A549 (cell line): Measurements from ENCODE around the gene PPM1H. TPM values are rescaled to one million over a fixed set of nuclear protein-coding genes. Genes with fewer than 3 reads are reported as not detected.

Experiments used
- ATAC-seq, 2 experiments: fragments of 200-7000 bp in 1 of 2; fragments of >200 bp in 1 of 2; cut with Nextera tagmentation in 1 of 2; cut with Tn5 transposase in 1 of 2; 3 replicates each; pipeline versions ENCODE4 v1.8.0 to v1.9.1; 2018 to 2020; ENCODE audit warnings: mild to moderate bottlenecking in 1 of 2, moderate library complexity in 1 of 2
- CTCF ChIA-PET: fragments of 300-600 bp; sonication (Branson Sonifier 250); formaldehyde crosslinking; extraction: SDS; loops from one replicate; lab custom pipeline; 2021; ENCODE audit warnings: antibody characterized with exemption, inconsistent platforms; lab: Yijun Ruan, JAX
- POLR2A ChIA-PET: fragments of 350-600 bp; formaldehyde crosslinking; extraction: SDS; loops from one replicate; lab custom pipeline; 2021; ENCODE audit warnings: antibody characterized with exemption, inconsistent platforms; lab: Yijun Ruan, JAX
- DNase-seq, 2 experiments: peaks; one replicate each; pipeline versions ENCODE4 v3.0.0 to v3.0.0-alpha.2; 2011 to 2016; ENCODE audit warnings: low read depth in 1 of 2, low spot score in 1 of 2
- FAIRE-seq: peaks from 2 replicates; lab custom pipeline; 2011; peaks lifted over from hg19 to GRCh38; lab: Jason Lieb, UNC
- H3K27ac ChIP-seq, 2 experiments: fragments of >200 bp; sonication (Bioruptor Twin); formaldehyde crosslinking; 3 replicates each; pipeline ENCODE4 v1.5.1; 2016 to 2017
- H3K4me1 ChIP-seq: fragments of >200 bp; sonication (Bioruptor Twin); formaldehyde crosslinking; 3 replicates; pipeline ENCODE4 v1.6.1; 2016
- H3K4me2 ChIP-seq: fragments of >200 bp; sonication (Bioruptor Twin); formaldehyde crosslinking; 3 replicates; pipeline ENCODE4 v1.6.1; 2016
- H3K4me3 ChIP-seq: fragments of >200 bp; sonication (Bioruptor Twin); formaldehyde crosslinking; 3 replicates; pipeline ENCODE4 v1.5.1; 2016
- H3K9me3 ChIP-seq: fragments of >200 bp; sonication (Bioruptor Twin); formaldehyde crosslinking; 3 replicates; pipeline ENCODE4 v1.6.1; 2016
- BHLHE40 ChIP-seq: IDR thresholded peaks from 2 replicates; pipeline ENCODE4 v1.6.1; 2012; ENCODE audit warnings: low read depth, low read length, inconsistent platforms
- CBX8 ChIP-seq: fragments of 200-600 bp; sonication (generic); IDR thresholded peaks from 2 replicates; pipeline ENCODE4 v1.6.1; 2016
- CEBPB ChIP-seq, 2 experiments: fragments of >200 bp in 1 of 2; sonication (Bioruptor Twin) in 1 of 2; formaldehyde crosslinking in 1 of 2; IDR thresholded peaks; 2 replicates each; pipeline ENCODE4 v1.6.1; 2012 to 2016
- EHF ChIP-seq: fragments of 250-450 bp; sonication (Bioruptor Pico); IDR thresholded peaks from 2 replicates; pipeline ENCODE4 v1.5.0; 2020; ENCODE audit warnings: mild to moderate bottlenecking
- EHMT2 ChIP-seq: fragments of 200-600 bp; sonication (generic); IDR thresholded peaks from 2 replicates; pipeline ENCODE4 v1.6.1; 2016; ENCODE audit warnings: antibody characterized with exemption, low read depth, mild to moderate bottlenecking, moderate library complexity
- EP300 ChIP-seq, 2 experiments: fragments of >200 bp; sonication (Bioruptor Twin); formaldehyde crosslinking; IDR thresholded peaks; 2 replicates in 1 of 2; 3 replicates in 1 of 2; pipeline ENCODE4 v1.6.1; 2016 to 2017
- ESRRA ChIP-seq: fragments of 150-350 bp; IDR thresholded peaks from 2 replicates; pipeline ENCODE4 v1.6.1; 2014; ENCODE audit warnings: mild to moderate bottlenecking, low read length, borderline replicate concordance
- FOSB ChIP-seq: fragments of 250-450 bp; sonication (Bioruptor Pico); IDR thresholded peaks from 2 replicates; pipeline ENCODE4 v1.5.0; 2020; ENCODE audit warnings: mild to moderate bottlenecking, moderate library complexity
- FOSL2 ChIP-seq, 2 experiments: fragments of 450-650 bp in 1 of 2; fragments of >200 bp in 1 of 2; sonication (Bioruptor Twin) in 1 of 2; formaldehyde crosslinking; IDR thresholded peaks; 2 replicates each; pipeline versions ENCODE4 v1.5.0 to v1.6.1; 2016 to 2020; ENCODE audit warnings: mild to moderate bottlenecking in 1 of 2, moderate library complexity in 1 of 2
- FOXS1 ChIP-seq: fragments of 250-450 bp; sonication (Bioruptor Pico); IDR thresholded peaks from 2 replicates; pipeline ENCODE4 v1.5.0; 2020; ENCODE audit warnings: mild to moderate bottlenecking, moderate library complexity
- GATA3 ChIP-seq: IDR thresholded peaks from 2 replicates; pipeline ENCODE4 v1.6.1; 2012; ENCODE audit warnings: borderline replicate concordance
- HEYL ChIP-seq: fragments of 250-450 bp; sonication (Bioruptor Pico); IDR thresholded peaks from 2 replicates; pipeline ENCODE4 v1.8.0; 2021; ENCODE audit warnings: mild to moderate bottlenecking, moderate library complexity
- HOXB13 ChIP-seq: fragments of 250-450 bp; sonication (Bioruptor Pico); IDR thresholded peaks from 2 replicates; pipeline ENCODE4 v1.5.0; 2020; ENCODE audit warnings: low read depth, mild to moderate bottlenecking, moderate library complexity
- HOXB5 ChIP-seq: fragments of 250-450 bp; sonication (Bioruptor Pico); IDR thresholded peaks from 2 replicates; pipeline ENCODE4 v1.5.0; 2020; ENCODE audit warnings: mild to moderate bottlenecking, moderate library complexity
- JUN ChIP-seq, 2 experiments: fragments of >200 bp; sonication (Bioruptor Twin); formaldehyde crosslinking; IDR thresholded peaks; 2 replicates in 1 of 2; 3 replicates in 1 of 2; pipeline ENCODE4 v1.6.1; 2016 to 2017
- JUNB ChIP-seq: fragments of >200 bp; sonication (Bioruptor Twin); formaldehyde crosslinking; IDR thresholded peaks from 2 replicates; pipeline ENCODE4 v1.6.1; 2016
- KDM5A ChIP-seq: fragments of 200-600 bp; sonication (generic); IDR thresholded peaks from 2 replicates; pipeline ENCODE4 v1.6.1; 2016; ENCODE audit warnings: antibody characterized with exemption, mild to moderate bottlenecking
- MAFK ChIP-seq: fragments of 450-650 bp; IDR thresholded peaks from 2 replicates; pipeline ENCODE4 v1.6.1; 2014; ENCODE audit not compliant: partially characterized antibody
- MAZ ChIP-seq: fragments of 150-350 bp; IDR thresholded peaks from 2 replicates; pipeline ENCODE4 v1.6.1; 2014; ENCODE audit warnings: antibody characterized with exemption, low read depth, low read length, borderline replicate concordance
- MYC ChIP-seq: IDR thresholded peaks from 2 replicates; pipeline ENCODE4 v1.6.1; 2012; ENCODE audit warnings: mild to moderate bottlenecking, inconsistent platforms, low read length, improper control_type of control experiment, borderline replicate concordance
- NFE2L2 ChIP-seq: fragments of 150-350 bp; conservative IDR thresholded peaks from 2 replicates; pipeline ENCODE4 v1.6.1; 2014; ENCODE audit warnings: low read length
- NPAS2 ChIP-seq: fragments of 250-450 bp; sonication (Bioruptor Pico); IDR thresholded peaks from 2 replicates; pipeline ENCODE4 v1.8.0; 2022; ENCODE audit warnings: mild to moderate bottlenecking, moderate library complexity, borderline replicate concordance
- RAD21 ChIP-seq, 2 experiments: fragments of >200 bp in 1 of 2; sonication (Bioruptor Twin) in 1 of 2; formaldehyde crosslinking in 1 of 2; IDR thresholded peaks in 1 of 2; conservative IDR thresholded peaks in 1 of 2; 2 replicates in 1 of 2; 3 replicates in 1 of 2; pipeline ENCODE4 v1.6.1; 2012 to 2018; ENCODE audit warnings: inconsistent platforms in 1 of 2
- RNF2 ChIP-seq: fragments of 200-600 bp; sonication (generic); IDR thresholded peaks from 2 replicates; pipeline ENCODE4 v1.6.1; 2016; ENCODE audit warnings: low read depth, mild to moderate bottlenecking, antibody characterized with exemption, moderate library complexity, borderline replicate concordance
- SMC3 ChIP-seq: fragments of >200 bp; sonication (Bioruptor Twin); formaldehyde crosslinking; IDR thresholded peaks from 3 replicates; pipeline ENCODE4 v1.6.1; 2018; ENCODE audit warnings: inconsistent platforms
- TFCP2L1 ChIP-seq: fragments of 250-450 bp; sonication (Bioruptor Pico); IDR thresholded peaks from 2 replicates; pipeline ENCODE4 v1.5.0; 2021; ENCODE audit warnings: mild to moderate bottlenecking
- ZNF302 ChIP-seq: fragments of 250-450 bp; sonication (Bioruptor Pico); IDR thresholded peaks from 2 replicates; pipeline ENCODE4 v1.9.0; 2021; ENCODE audit warnings: inconsistent platforms, mild to moderate bottlenecking, moderate library complexity
- ZSCAN20 ChIP-seq: fragments of 250-450 bp; sonication (Bioruptor Pico); IDR thresholded peaks from 2 replicates; pipeline ENCODE4 v1.8.0; 2022; ENCODE audit warnings: mild to moderate bottlenecking, moderate library complexity
- WGBS: methylation state at CpG from one replicate; pipeline ENCODE4 v1.1.6; 2017; ENCODE audit errors: missing lambda C conversion rate; 5-methylcytosine and 5-hydroxymethylcytosine counted together
- polyA plus RNA-seq, 4 experiments: library from polyadenylated mRNA; depleted of rRNA in 3 of 4; stranded (reverse); fragments of >200 nt; fragmentation: RNase III in 1 of 4; extraction: RNeasy Plus Mini Kit Qiagen cat#74134 plus additional on column Dnase treatment in 1 of 4; gene quantifications; 2 replicates in 3 of 4; 3 replicates in 1 of 4; pipeline ENCODE4 v1.2.3, GENCODE V29; 2011 to 2017
- TF ChIP-seq, protein P1 (sequence below): IDR thresholded peaks from 2 replicates; pipeline ENCODE4 v1.6.1; 2012
- TF ChIP-seq, protein P2 (sequence below): fragments of >200 bp; sonication (Bioruptor Twin); formaldehyde crosslinking; IDR thresholded peaks from 2 replicates; pipeline ENCODE4 v1.6.1; 2016
- TF ChIP-seq, protein P3 (sequence below): IDR thresholded peaks from 2 replicates; pipeline ENCODE4 v1.6.1; 2012; ENCODE audit warnings: low read depth, borderline replicate concordance
- TF ChIP-seq, protein P4 (sequence below): fragments of >200 bp; sonication (Bioruptor Twin); formaldehyde crosslinking; IDR thresholded peaks from 3 replicates; pipeline ENCODE4 v1.6.1; 2016
- TF ChIP-seq, protein P5 (sequence below): IDR thresholded peaks from 2 replicates; pipeline ENCODE4 v1.6.1; 2012
- TF ChIP-seq, protein P6 (sequence below): fragments of 250-450 bp; sonication (Bioruptor Pico); IDR thresholded peaks from 2 replicates; pipeline ENCODE4 v1.5.0; 2020; ENCODE audit warnings: low read depth, mild to moderate bottlenecking, moderate library complexity

Gene PPM1H
- polyA plus RNA-seq, 2 of the 4 experiments (the other 2 are of a cell fraction), result 7.8 TPM

DNA sequence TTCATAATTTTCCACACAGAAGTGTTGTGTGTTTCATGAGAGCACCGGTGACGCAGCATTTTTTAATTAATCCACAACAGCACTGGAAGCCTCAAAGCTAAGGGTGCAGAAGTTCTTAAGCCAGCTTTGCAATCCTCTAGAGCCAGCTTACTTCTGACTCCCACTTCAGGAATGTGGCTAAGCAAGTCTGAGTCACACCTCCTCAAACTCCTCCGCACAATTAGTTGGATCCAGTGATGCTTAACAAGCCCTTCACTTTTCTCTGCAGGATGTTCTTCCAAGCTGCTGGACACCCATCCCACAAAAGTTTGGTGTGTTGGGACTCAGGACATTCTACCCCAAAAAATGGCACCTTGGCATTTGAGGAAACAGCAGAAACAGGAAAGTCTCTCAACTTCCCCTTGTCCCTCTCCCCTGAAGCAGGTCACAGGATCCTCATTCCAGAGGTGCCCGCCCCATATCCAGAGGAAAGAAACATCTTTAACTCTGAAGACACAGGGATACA lies 210.0 kb downstream of the PPM1H start:
- TF ChIP-seq NPAS2 (CRISPR knock-in tag) (no peak), TFCP2L1 (CRISPR knock-in tag) (peak; percentile 75; the same call in 1 of the 2 replicates), JUNB (peak; percentile 94), HEYL (no peak), FOXS1 (CRISPR knock-in tag) (peak; percentile 13; the same call in 1 of the 2 replicates), RNF2 (no peak), MYC (no peak), MAZ (no peak), ZSCAN20 (CRISPR knock-in tag) (no peak), ESRRA (no peak), NFE2L2 (peak; percentile 93), HOXB13 (CRISPR knock-in tag) (peak; percentile 85; the same call in 1 of the 2 replicates), SMC3 (peak; percentile 48), CEBPB (IDR thresholded peaks at IDR 0.05) (peak; percentile 56 to 87), RAD21 (conservative IDR thresholded peaks at IDR 0.05 in 1 of 2, IDR thresholded peaks at IDR 0.05 in 1 of 2) (peak; percentile 51 to 54), FOSL2 (IDR thresholded peaks at IDR 0.05) (peak; percentile 95), FOSL2 (CRISPR knock-in tag; IDR thresholded peaks at IDR 0.05) (peak; percentile 98), MAFK (peak; percentile 99), FOSB (CRISPR knock-in tag) (peak; percentile 69), CBX8 (no peak), KDM5A (no peak), EHMT2 (no peak), EP300 (IDR thresholded peaks at IDR 0.05) (peak; percentile 75 to 91; a peak in 3 of 5 replicates), ZNF302 (peak; percentile 62; the same call in 1 of the 2 replicates), JUN (IDR thresholded peaks at IDR 0.05) (peak; percentile 50 to 91; a peak in 4 of 5 replicates), EHF (CRISPR knock-in tag) (peak; percentile 57), HOXB5 (CRISPR knock-in tag) (peak; percentile 80; the same call in 1 of the 2 replicates), GATA3 (peak; percentile 92), BHLHE40 (0 out of 2 replicates have a peak, but pooled peaks have one; percentile 23)
- TF ChIP-seq, protein P1, sequence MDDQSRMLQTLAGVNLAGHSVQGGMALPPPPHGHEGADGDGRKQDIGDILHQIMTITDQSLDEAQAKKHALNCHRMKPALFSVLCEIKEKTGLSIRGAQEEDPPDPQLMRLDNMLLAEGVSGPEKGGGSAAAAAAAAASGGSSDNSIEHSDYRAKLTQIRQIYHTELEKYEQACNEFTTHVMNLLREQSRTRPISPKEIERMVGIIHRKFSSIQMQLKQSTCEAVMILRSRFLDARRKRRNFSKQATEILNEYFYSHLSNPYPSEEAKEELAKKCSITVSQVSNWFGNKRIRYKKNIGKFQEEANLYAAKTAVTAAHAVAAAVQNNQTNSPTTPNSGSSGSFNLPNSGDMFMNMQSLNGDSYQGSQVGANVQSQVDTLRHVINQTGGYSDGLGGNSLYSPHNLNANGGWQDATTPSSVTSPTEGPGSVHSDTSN, result peak; percentile 86; the same call in 1 of the 2 replicates
- TF ChIP-seq, protein P2, sequence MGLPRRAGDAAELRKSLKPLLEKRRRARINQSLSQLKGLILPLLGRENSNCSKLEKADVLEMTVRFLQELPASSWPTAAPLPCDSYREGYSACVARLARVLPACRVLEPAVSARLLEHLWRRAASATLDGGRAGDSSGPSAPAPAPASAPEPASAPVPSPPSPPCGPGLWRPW, result no peak
- TF ChIP-seq, protein P3, sequence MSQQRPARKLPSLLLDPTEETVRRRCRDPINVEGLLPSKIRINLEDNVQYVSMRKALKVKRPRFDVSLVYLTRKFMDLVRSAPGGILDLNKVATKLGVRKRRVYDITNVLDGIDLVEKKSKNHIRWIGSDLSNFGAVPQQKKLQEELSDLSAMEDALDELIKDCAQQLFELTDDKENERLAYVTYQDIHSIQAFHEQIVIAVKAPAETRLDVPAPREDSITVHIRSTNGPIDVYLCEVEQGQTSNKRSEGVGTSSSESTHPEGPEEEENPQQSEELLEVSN, result no peak; the same call in 1 of the 2 replicates
- TF ChIP-seq, protein P4, sequence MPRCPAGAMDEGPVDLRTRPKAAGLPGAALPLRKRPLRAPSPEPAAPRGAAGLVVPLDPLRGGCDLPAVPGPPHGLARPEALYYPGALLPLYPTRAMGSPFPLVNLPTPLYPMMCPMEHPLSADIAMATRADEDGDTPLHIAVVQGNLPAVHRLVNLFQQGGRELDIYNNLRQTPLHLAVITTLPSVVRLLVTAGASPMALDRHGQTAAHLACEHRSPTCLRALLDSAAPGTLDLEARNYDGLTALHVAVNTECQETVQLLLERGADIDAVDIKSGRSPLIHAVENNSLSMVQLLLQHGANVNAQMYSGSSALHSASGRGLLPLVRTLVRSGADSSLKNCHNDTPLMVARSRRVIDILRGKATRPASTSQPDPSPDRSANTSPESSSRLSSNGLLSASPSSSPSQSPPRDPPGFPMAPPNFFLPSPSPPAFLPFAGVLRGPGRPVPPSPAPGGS, result 0 out of 3 replicates have a peak, but pooled peaks have one; percentile 16
- TF ChIP-seq, protein P5, sequence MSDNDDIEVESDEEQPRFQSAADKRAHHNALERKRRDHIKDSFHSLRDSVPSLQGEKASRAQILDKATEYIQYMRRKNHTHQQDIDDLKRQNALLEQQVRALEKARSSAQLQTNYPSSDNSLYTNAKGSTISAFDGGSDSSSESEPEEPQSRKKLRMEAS, result peak; percentile 83
- TF ChIP-seq, protein P6, sequence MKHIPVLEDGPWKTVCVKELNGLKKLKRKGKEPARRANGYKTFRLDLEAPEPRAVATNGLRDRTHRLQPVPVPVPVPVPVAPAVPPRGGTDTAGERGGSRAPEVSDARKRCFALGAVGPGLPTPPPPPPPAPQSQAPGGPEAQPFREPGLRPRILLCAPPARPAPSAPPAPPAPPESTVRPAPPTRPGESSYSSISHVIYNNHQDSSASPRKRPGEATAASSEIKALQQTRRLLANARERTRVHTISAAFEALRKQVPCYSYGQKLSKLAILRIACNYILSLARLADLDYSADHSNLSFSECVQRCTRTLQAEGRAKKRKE (CRISPR knock-in tag), result peak; percentile 69; the same call in 1 of the 2 replicates
- Histone ChIP-seq H3K9me3 (no peaks in the 10 kb centered on the region), H3K27ac (peak overlapping the region; percentile 94 to 98), H3K4me3 (no peak overlapping the region), H3K4me1 (peaks cover 92% of the 10 kb centered on the region), H3K4me2 (peak overlapping the region; percentile 61)
- POLR2A ChIA-PET, result interaction anchor here (0.6 to 2.3 kb wide), 8 partner anchors 10 to 123 kb away, joined by 3 to 18 read pairs (median 3); no protein-coding TSS in a partner anchor
- CTCF ChIA-PET, result interaction anchor here (1.7 kb wide), 1 partner anchor 143 kb away, joined by 6 read pairs; no protein-coding TSS in a partner anchor
- FAIRE-seq (peak; percentile 93), ATAC-seq (peak; percentile 91 to 95), DNase-seq (peak; percentile 71 to 97)
- WGBS, result 1% methylated on average over 4 of the region's 4 CpGs
